DMS79 (cell line): ENCODE results near the gene IGFN1.
"Not testable (repeated sequence)": the region's sequence is repeated elsewhere in the genome, so short reads cannot be mapped to it uniquely, and the experiment has no call there.

Experiments
- DNase-seq: peaks from one replicate; lab custom pipeline; 2025; lab: John Stamatoyannopoulos, UW

The IGFN1 gene

DNA sequence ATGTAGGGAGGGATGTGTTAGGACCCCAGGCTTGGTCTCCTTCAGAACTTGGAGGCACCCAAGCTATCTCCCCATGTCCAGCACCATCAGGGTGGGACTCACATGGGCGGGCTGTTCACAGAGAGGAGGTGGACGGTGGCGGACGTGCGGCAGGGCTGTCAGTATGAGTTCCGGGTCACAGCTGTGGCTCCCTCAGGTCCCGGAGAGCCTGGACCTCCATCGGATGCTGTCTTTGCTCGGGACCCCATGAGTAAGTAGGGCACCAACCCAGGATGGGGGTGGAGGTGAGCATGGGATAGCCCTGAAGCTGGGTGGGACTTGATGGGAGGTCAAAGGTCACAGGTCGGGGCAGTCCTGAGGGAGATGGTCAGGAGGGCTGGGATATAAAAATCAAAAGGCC, 27.8 kb downstream of the IGFN1 start:
- DNase-seq: no peak

DNA sequence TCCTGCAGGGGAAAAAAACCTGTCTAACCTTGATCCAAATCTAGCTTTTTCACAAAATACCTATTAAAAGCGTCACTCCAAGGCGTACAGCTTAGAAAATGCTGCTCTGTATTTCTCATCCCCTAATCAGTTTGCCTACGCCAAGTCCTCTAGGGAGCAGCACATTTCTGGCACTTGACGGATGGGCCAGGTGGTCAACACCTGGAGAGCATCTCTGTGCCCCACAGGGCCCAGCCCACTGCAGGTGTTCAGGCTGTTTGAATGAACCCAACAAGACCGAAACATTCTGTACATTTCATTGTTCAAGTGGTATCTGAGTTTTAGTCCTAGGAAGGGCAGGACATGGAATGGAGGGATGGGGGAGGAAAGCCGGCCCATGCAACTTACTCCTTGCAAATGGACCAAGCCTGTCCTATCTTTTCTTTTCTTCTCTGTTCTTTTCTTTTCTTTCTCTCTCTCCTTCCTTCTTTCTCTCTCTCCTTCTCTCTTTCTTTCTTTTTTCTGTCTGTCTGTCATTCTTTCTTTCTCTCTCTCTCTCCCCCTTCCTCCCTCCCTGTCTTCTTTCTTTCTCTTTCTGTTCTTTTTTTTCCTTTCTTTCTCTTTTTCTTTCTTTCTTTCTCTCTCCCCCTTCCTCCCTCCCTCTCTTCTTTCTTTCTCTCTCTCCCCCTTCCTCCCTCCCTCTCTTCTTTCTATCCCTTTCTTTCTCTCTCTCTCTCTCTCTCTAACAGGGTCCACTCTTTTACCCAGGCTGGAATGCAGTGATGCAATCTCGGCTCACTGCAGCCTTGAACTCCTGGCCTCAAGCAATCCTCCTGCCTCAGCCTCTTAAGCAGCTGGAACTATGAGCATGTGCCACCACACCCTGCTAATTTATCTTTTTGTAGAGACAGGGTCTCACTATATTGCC, 29.1 kb downstream of the IGFN1 start:
- no peak for DNase-seq

DNA sequence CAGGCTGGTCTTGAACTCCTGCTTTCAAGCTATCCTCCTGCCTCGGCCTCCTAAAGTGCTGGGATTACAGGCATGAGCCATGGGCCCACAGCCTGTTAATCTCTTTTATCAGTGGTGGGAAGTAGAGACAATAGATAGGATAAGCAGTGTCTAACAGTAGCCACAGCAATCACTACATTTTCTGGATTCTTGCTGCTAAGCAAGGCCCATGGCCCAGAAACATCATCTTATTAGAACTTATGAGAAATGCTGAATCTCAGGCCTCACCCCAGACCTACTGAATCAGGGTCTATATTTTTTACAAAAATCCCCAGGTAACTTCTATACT, 29.7 kb downstream of the IGFN1 start:
- no peak for DNase-seq

DNA sequence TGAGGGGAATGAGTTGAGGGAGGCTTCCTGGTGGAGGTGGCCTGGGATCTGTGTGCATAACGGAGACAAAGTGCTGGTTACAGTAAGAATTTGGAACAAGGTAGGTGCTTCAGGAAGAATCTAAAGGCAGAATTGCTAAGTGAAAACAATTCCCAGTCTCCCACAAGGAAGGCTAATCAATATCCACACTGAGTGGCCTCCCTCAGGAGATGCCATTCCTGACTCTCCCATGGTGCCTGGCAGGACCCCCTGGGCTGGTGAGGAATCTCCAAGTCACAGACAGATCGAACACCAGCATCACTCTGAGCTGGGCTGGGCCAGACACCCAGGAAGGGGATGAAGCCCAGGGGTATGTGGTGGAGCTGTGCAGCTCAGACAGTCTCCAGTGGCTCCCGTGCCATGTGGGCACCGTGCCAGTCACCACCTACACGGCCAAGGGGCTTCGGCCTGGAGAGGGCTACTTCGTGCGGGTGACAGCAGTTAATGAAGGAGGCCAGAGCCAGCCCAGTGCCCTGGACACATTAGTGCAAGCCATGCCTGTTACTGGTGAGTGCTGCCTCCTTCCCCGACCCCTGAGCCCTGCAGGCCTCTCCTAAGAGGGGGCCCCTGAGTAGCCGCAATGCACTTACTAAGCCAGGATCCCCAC, 30.7 kb downstream of the IGFN1 start:
- DNase-seq: no peak

DNA sequence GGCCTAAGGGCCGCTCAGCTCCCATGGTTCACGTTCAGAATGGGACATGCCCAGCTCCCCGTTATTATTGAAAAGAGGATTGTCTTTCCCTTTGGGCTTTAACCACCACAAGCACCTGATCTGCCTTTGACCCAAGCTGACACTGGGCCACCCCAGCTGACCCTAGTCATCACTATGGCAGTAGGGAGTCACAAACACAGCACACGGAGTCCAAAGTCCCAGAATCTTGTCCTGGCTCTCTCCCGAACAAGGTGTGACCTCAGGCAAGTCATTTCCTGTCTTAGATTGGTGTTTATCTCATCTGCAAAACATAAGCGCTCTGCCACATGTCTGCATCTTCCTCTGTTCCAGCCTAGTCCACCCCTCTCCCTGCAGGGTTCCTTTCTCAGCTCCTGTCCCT, 31.5 kb downstream of the IGFN1 start:
- no peak for DNase-seq

DNA sequence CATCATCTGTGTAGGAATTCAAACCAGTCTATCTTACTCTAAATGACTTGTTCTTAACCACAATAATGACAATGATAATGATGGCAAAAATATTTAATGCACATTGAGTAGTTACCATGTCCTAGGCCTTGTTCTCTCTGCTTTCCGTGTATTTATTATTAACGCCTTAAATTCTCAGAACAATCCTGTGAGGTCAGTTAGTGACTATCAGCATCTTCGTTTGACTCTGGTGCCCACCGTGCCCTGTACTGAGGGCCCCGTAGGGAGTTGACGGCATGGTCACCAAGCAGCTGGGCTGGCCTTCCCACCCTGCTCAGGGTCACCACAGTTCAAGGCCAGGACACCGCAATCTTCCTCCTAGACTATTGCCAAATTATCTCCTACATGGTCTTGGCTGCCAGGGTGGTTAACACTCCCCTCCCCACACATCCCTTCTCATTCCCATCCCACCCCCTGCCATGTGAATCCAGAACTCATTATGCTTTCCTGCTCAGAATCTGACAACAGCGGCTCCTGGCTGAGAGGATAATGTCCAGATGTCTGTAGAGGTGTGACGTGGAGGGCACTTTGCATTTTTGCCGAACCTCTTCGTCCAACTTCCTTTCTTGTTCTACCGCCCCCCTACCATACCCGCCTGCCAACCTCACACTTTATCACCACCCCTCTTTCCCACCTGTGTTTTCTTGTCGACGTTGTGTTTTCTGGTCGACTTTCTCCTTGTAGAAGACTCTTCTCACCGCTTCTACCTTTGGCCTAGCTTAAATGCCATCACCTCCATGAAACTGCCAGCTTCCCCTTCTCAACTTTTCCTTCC, 33.4 kb downstream of the IGFN1 start:
- no peak for DNase-seq

DNA sequence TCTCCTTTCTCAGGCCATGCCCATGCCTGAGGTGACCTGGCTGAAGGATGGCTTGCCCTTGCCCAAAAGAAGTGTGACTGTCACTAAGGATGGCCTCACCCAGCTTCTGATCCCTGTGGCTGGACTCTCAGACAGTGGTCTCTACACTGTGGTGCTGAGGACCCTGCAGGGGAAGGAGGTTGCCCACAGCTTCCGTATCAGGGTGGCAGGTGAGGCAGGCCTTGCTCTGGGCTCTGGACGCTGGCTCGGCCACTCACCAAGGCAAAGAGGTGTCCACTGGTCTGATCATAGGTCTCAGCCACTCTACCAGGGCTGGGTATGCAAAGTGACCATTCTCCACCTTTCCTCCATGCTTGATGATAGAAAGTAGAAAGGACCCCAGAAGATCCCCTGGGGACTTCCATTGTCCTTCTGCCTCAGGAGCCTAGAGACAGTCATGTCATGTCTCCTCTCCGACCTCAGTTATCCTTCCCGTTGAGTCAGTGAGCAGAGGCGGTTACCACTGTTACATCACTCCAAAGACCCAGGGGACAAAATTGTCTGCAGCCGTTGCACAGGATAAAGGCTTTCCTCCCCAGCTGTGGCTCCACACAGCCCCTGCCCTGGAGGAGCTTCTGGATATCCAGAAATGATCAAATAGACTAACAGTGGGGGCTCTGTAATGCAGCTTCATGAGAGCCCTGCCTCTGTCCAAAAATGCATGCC, 34.2 kb downstream of the IGFN1 start:
- no peak for DNase-seq

DNA sequence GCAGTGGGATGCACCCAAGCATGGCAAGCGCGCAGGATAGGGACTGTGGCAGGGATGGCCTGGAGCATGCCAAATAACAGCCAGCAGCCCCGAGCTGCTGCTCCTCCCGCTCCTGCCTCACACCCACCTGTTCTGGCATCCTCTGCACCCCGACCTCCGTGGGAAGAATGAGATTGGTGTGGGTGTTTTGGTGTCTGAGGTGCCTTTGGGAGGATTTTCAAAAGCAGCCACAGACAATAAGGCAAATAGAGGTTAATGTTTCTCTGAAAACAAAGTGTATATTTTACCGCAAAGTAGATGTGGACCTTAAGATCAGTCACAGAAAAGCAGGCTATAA, 35.5 kb downstream of the IGFN1 start:
- no peak for DNase-seq

DNA sequence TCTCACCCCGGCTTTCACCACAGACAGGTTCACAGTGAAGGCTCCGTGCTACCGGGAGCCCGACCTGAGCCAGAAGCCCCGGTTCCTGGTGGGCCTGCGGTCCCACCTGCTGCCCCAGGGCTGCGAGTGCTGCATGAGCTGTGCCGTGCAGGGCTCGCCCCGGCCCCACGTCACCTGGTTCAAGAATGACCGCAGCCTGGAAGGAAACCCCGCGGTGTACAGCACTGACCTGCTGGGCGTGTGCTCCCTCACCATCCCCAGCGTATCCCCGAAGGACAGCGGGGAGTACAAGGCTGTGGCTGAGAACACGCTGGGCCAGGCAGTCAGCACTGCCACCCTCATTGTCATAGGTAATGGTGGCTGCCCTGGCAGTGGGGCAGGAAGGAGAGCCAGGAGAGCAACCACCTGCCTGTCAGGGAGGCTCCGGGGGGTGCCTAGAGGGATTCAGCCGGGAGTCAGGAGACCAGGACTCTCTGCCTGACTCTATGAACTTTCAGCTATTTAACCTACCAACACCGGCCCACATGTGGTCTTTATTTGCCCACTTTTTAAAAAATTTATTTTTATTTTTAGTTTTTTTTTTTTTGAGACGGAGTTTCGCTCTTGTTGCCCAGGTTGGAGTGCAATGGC, 36.4 kb downstream of the IGFN1 start:
- no peak for DNase-seq

DNA sequence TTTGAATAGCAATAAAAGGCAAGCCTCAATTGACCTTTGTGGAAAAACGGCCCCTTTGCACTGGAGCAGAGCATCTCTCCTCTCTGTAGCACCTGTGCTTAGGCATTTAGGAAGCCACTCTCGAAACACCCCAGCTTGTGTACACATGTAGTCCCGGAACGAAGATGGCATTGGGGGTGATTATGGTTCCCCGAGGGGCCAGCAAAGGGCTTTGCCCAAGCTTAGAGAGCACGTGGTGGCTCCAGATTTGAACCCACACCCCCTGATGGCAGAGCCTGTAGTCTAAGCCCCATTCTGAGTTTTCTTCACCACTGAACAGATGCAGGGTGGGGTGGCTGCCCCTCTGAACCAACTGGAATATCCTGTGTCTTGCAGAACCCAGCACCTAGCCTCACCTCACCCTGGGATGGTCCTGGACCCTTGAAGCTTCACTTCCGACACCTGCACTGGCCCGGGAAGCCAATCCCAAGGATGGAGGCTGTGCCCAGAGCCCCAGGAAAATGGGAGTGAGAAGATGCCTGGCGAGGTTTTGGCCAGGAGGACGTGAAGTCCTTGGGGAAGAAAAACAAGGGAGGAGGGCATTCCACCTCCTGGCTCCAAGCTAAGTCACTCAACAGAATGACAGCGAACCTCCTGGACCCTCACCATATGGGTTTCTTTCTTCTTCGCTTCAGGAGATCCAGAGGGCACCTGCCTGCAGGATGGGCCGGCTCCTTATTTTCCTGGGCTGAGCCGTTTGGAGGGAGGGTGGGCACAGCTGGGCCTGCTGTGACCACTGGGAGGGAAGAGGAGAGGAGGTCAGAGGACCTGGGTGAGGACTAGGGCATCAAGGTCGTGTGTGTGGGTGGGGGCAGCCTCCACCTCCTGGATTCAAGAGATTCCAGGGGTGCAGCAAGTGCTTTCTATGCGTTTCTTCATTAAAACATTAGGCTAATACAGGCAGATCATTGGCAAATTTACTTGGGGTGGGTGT, 37.7 kb downstream of the IGFN1 start:
- no peak for DNase-seq

DNA sequence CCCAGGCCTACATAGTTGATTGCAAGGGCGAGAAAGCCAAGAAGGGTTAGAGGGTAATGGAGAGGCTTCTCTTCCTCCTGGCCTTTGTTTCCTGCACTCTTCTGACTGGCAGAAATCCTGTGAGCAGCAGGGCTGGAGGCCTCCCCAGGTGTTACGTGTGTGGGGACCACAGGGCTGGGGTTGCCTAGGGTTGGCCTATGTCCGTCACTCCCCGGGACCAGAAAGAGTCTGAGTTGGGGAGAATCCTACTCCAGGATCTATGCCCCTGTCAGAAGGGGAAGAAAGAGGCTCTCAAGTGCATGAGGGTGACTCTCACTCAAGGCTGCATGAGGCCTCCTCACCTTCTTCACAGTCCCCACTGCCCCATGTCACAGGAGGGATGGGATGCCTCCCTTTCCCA, 38.5 kb downstream of the IGFN1 start:
- no peak for DNase-seq

DNA sequence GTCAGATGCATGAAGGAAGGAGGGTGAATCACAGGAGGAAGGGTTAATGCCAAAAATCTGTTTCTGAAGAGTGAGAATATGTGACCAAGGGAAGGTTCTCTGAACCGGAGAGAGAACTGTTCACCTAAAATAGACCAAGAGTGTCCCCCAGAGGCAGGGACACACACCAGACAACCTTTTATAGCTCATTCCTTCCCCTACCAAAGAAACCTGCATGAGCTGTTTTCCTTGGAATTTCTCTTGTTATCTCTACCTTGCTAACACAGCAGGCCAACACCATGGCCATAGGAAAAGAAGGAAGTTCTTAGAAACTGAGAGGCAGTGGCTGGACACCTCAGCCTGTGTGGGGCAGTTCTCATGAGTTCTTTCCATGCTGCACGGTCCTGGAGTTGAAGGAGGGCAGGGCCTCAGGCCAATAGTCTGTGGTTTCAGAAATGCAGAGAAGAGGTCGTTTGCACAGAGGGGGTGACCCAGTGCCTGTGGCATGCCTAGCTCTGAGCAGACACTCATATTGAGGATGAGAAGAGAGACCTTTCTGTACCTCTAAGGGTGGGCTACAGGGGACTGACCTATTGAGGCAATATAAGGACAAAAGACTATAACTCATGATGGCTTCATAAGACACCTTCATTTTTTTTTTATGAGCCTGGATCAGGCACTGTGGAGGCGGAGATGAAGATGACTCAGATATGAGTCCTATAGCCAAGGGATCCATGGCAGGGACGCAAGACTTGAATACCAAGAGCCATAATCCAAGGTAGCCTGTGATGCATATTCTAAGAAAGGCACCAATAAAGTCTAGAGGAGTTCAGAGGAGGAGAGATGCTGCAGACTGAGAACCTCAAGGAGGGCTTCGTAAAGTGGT, 39.4 kb downstream of the IGFN1 start:
- DNase-seq: no peak

DNA sequence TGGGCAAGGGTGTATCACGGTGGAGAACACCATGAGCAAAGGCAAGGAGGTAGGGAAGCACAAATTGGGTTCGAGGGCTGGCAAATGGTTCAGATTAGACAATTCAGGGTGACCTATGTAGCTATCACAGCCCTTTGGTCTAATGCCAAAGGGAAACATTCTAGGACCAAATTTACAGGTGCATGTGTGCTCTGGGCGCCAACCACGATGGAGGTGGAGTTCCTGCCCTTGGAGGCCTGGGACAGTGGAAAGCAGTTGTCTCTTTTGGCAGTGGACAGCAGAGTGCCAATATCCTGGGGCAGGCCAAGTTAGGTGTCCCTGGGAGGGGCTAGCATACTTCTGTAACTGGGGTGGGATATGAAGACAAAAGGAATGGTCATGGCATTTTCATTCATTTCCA, 40.1 kb downstream of the IGFN1 start:
- DNase-seq: no peak

DNA sequence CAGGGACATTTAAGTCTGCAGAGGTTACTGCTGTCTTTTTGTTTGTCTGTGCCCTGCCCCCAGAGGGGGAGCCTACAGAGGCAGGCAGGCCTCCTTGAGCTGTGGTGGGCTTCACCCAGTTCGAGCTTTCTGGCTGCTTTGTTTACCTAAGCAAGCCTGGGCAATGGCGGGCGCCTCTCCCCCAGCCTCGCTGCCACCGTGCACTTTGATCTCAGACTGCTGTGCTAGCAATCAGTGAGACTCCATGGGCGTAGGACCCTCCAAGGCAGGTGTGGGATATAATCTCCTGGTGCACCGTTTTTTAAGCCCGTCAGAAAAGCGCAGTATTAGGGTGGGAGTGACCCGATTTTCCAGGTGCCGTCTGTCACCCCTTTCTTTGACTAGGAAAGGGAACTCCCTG, 49.0 kb downstream of the IGFN1 start:
- not testable (repeated sequence) for DNase-seq

DNA sequence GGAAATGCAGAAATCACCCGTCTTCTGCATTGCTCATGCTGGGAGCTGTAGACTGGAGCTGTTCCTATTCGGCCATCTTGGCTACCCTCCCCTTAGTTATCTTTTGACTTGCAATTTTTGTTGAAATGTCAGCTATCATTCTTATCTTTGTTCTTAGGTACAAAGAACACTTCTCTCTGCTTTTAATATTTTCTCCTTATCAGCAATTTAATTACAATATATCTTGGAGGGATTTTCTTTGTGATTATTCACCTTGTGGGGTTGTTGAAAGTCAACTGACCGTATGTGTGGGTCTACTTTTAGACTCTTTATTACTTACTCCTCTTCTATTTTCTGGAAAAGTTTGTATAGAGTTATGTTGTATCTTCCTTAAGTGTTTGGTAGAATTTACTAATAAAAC, 49.5 kb downstream of the IGFN1 start:
- no peak for DNase-seq

DNA sequence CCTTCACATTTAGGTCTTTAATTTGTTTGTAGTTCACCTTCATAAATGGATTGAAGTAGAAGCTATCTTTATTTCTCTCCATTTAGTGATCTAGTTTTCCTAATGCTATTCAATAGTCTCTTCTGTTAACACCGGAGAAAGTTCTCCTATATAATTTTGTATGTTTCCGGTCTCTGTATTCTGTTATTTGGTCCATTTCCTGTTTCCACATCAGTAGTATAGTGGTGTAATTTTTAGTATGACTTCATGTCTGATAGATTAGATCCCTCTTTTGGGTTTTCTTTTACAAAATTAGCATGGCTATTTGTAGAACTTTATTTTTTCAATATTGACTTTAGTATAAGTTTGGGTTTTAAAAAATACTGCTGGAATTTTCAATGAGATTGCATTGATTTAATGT, 51.1 kb downstream of the IGFN1 start:
- DNase-seq: no peak

DNA sequence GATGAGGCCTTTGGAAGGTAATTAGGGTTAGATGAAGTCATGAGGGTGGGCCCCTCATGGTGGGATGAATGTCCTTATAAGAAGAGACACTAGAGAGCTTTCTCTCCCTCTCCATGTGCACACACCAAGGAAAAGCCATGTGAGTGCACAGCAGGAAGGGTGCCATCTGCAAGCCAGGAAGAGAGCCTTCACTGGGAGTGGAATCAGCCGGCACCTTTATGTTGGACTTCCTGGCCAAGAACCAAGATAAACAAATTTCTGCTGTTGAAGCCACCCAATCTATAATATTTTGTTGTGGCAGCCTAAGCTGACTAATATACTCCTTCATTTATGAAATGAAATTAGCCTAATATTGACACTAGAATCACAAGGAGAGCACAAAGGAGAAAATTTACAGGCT, 54.5 kb downstream of the IGFN1 start:
- no peak for DNase-seq

DNA sequence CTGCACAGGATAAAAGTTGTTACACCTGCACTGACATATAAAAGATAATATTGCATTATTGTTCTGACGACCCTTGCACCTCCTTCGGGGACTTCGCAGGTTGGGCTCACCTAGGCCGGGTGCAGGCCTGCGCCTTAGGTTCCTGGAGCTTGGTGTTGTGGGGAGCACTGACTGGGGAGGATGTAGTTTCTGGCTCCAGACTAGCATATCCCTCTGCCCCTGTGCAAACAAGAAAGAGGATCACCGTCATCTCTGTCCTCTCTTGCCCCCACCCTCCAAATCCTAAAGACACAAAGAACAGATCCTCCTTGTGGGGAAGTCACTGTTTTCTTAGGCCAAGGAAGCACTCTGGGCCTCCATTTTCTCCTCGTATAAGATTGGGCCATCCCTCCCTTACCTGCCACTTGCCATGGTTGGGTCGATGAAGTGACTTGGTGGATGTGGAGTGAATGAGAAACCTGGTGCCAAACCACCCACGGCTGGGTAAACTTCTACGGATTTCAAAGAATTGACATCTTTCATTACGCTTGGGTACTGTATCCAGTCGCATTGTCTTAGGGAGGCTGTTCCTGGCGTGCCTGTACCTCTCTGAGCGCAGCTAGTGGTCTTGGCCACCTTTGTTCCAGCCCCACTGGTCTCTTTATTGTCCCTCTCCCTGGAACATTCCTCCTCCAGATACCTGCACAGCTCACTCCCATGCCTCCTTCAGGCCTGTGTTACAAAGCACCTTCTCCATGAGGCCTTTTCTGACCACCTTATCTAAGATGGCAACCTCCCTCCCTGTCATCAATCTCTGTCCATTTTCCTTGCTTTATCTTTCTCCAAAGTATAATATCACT, 58.3 kb downstream of the IGFN1 start:
- no peak for DNase-seq
